HepG2 (cell line): Measurements from ENCODE around the gene PPP1R3F. TPM values are rescaled to one million over a fixed set of nuclear protein-coding genes. Genes with fewer than 3 reads are reported as not detected.

Source experiments
- ATAC-seq: fragments of 200-7000 bp; cut with Tn5 transposase; 3 replicates; pipeline ENCODE4 v1.9.1; 2020; ENCODE audit warnings: mild to moderate bottlenecking, moderate library complexity
- BruUV-seq: library from RNA; stranded (reverse); fragments of 400-500 nt; replicated peaks from 2 replicates; lab custom pipeline; 2021; lab: Mats Ljungman, UMichigan
- CTCF ChIA-PET: fragments of 300-600 bp; formaldehyde crosslinking; extraction: SDS; loops from one replicate; lab custom pipeline; 2021; ENCODE audit warnings: low total read pairs, inconsistent platforms, low intra/inter-chr PET ratio; lab: Yijun Ruan, JAX
- POLR2A ChIA-PET: fragments of 350-600 bp; sonication (Branson Sonifier 250); formaldehyde crosslinking; loops from one replicate; lab custom pipeline; 2020; ENCODE audit warnings: antibody characterized with exemption, inconsistent platforms; lab: Yijun Ruan, JAX
- DNase-seq: peaks from one replicate; pipeline ENCODE4 v3.0.0-alpha.2; 2015; ENCODE audit warnings: low spot score
- FAIRE-seq: peaks from 3 replicates; lab custom pipeline; 2011; peaks lifted over from hg19 to GRCh38; lab: Jason Lieb, UNC
- H2AFZ ChIP-seq: one replicate; pipeline ENCODE4 v1.6.1; 2011; ENCODE audit warnings: low read length, inconsistent platforms
- H3K27ac ChIP-seq: fragments of 300-600 bp; 3 replicates; pipeline ENCODE4 v1.8.0; 2011; ENCODE audit warnings: mixed run types, mild to moderate bottlenecking, mixed read lengths, low read length, inconsistent platforms; ENCODE audit not compliant: insufficient read depth; ENCODE audit errors: extremely low read length
- H3K27me3 ChIP-seq, 2 experiments: fragments of 200-600 bp in 1 of 2; 2 replicates in 1 of 2; 3 replicates in 1 of 2; pipeline versions ENCODE4 v1.6.0 to v1.8.0; 2011; ENCODE audit warnings: low read length in 2 of 2, mild to moderate bottlenecking in 2 of 2, moderate library complexity in 2 of 2, inconsistent platforms in 1 of 2; ENCODE audit not compliant: insufficient read depth in 2 of 2, control insufficient read depth in 1 of 2
- H3K36me3 ChIP-seq, 2 experiments: fragments of 200-600 bp in 1 of 2; replicated peaks in 1 of 2; 2 replicates in 1 of 2; 3 replicates in 1 of 2; pipeline versions ENCODE4 v1.5.1 to v1.8.0; 2011; ENCODE audit warnings: low read length in 2 of 2, inconsistent platforms in 1 of 2; ENCODE audit not compliant: insufficient read depth in 2 of 2, control insufficient read depth in 1 of 2
- H3K4me1 ChIP-seq: 2 replicates; pipeline ENCODE4 v1.5.1; 2012; ENCODE audit warnings: low read length, inconsistent platforms; ENCODE audit not compliant: insufficient read depth
- H3K4me2 ChIP-seq: 2 replicates; pipeline ENCODE4 v1.6.0; 2011; ENCODE audit warnings: low read depth, low read length, inconsistent platforms
- H3K4me3 ChIP-seq, 3 experiments: fragments of 200-600 bp in 1 of 3; sonication (generic), shearing (Covaris generic) in 1 of 3; replicated peaks in 1 of 3; 2 replicates each; pipeline ENCODE4 v1.5.1; 2011 to 2016; ENCODE audit warnings: low read length in 3 of 3, inconsistent platforms in 2 of 3, low read depth in 2 of 3, mild to moderate bottlenecking in 2 of 3, control low read depth in 1 of 3, mixed read lengths in 1 of 3; ENCODE audit not compliant: insufficient read depth in 1 of 3
- H3K79me2 ChIP-seq: one replicate; pipeline ENCODE4 v1.6.1; 2011; ENCODE audit warnings: low read length, inconsistent platforms; ENCODE audit not compliant: insufficient read depth
- H3K9ac ChIP-seq: 2 replicates; pipeline ENCODE4 v1.6.0; 2011; ENCODE audit warnings: mild to moderate bottlenecking, low read depth, low read length, inconsistent platforms; ENCODE audit not compliant: insufficient read depth
- H3K9me3 ChIP-seq: 2 replicates; pipeline ENCODE4 v1.5.1; 2012; ENCODE audit warnings: mild to moderate bottlenecking, low read length
- H4K20me1 ChIP-seq: 2 replicates; pipeline ENCODE4 v1.6.0; 2011; ENCODE audit warnings: inconsistent platforms, mild to moderate bottlenecking, low read length, moderate library complexity; ENCODE audit not compliant: insufficient read depth
- FOXK1 ChIP-seq: sonication (generic); formaldehyde crosslinking; IDR thresholded peaks from 2 replicates; pipeline ENCODE4 v1.4.0; 2020; ENCODE audit warnings: low read depth, missing genetic modification reagents, borderline replicate concordance
- NFIB ChIP-seq: sonication (generic); formaldehyde crosslinking; IDR thresholded peaks from 2 replicates; pipeline ENCODE4 v1.9.0; 2021; ENCODE audit warnings: missing genetic modification reagents, mild to moderate bottlenecking, borderline replicate concordance
- SNAPC2 ChIP-seq: sonication (generic); formaldehyde crosslinking; IDR thresholded peaks from 2 replicates; pipeline ENCODE4 v1.8.1; 2022; ENCODE audit warnings: mild to moderate bottlenecking, missing genetic modification reagents
- TRIM24 ChIP-seq: sonication (generic); formaldehyde crosslinking; IDR thresholded peaks from 2 replicates; pipeline ENCODE4 v1.8.0; 2022; ENCODE audit warnings: mild to moderate bottlenecking, missing genetic modification reagents
- ZNF33B ChIP-seq: sonication (generic); formaldehyde crosslinking; IDR thresholded peaks from 2 replicates; pipeline ENCODE4 v1.5.1; 2020; ENCODE audit warnings: mild to moderate bottlenecking, missing genetic modification reagents
- WGBS: methylation state at CpG from one replicate; pipeline ENCODE4 v1.1.6; 2017; ENCODE audit warnings: low lambda C conversion rate; 5-methylcytosine and 5-hydroxymethylcytosine counted together
- in situ Hi-C: cut with HindIII; loops from 2 replicates; pipeline ENCODE4 v1.10.0; 2017; ENCODE audit warnings: low pct_unique_long_range_greater_than_20kb; ENCODE audit not compliant: extremely low pct_ligation_motif_present
- intact Hi-C: fragments of 100-400 bp; cut with micrococcal nuclease; formaldehyde crosslinking; loops from one replicate; pipeline ENCODE4 v1.10.0; 2022; ENCODE audit not compliant: unreplicated experiment
- polyA plus RNA-seq, 8 experiments: library from polyadenylated mRNA; depleted of rRNA in 3 of 8; stranded (reverse) in 7 of 8; unstranded in 1 of 8; fragments of >200 nt; fragmentation: Illumina TruSeq in 4 of 8; extraction: Trizol in 4 of 8; gene quantifications; 2 replicates each; pipeline versions ENCODE4 v1.2.1 to v1.2.3, GENCODE V29; 2011 to 2016; ENCODE audit warnings: low read depth in 4 of 8, missing spikeins in 1 of 8, mixed read lengths in 1 of 8; ENCODE audit not compliant: insufficient read depth in 1 of 8
- total RNA-seq, 5 experiments: library from RNA; depleted of rRNA; stranded (reverse); fragments of >200 nt; fragmentation: Illumina TruSeq; extraction: Trizol; gene quantifications; 2 replicates each; pipeline ENCODE4 v1.2.3, GENCODE V29; 2016; ENCODE audit warnings: low read depth in 1 of 5
- TF ChIP-seq, protein P1 (sequence below): sonication (generic); formaldehyde crosslinking; IDR thresholded peaks from 2 replicates; pipeline ENCODE4 v1.5.0; 2020; ENCODE audit warnings: mild to moderate bottlenecking, missing genetic modification reagents

The PPP1R3F gene
- total and polyA plus RNA-seq, 2 of the 13 experiments (the other 11 are each of a cell fraction or from before 2014, with no cell fraction given) = 0.82 to 0.84 TPM

- TF ChIP-seq, protein P1, sequence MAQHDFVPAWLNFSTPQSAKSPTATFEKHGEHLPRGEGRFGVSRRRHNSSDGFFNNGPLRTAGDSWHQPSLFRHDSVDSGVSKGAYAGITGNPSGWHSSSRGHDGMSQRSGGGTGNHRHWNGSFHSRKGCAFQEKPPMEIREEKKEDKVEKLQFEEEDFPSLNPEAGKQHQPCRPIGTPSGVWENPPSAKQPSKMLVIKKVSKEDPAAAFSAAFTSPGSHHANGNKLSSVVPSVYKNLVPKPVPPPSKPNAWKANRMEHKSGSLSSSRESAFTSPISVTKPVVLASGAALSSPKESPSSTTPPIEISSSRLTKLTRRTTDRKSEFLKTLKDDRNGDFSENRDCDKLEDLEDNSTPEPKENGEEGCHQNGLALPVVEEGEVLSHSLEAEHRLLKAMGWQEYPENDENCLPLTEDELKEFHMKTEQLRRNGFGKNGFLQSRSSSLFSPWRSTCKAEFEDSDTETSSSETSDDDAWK (CRISPR knock-in tag) = no peak
- TF ChIP-seq SNAPC2 (CRISPR knock-in tag) (no peak), TRIM24 (CRISPR knock-in tag) (no peak)
These were observed 18.3 kb upstream of the PPP1R3F start (continued) for GRCh38 chrX:49251325-49251724.

GRCh38 chrX:49254639-49255038, 15.0 kb upstream of the PPP1R3F start:
- Histone ChIP-seq H3K4me3 (no peak overlapping the region), H3K4me2 (no peak overlapping the region), H3K9ac (no peak overlapping the region), H3K9me3 (no peaks in the 10 kb centered on the region), H3K36me3 (no peaks in the 10 kb centered on the region), H3K79me2 (no peaks in the 10 kb centered on the region)
- no TSS peak for BruUV-seq
- no peak for FAIRE-seq
- POLR2A ChIA-PET = no interaction called here
- 100% methylated on average over 4 of the region's 7 CpGs for WGBS
- no peak for TF ChIP-seq NFIB (CRISPR knock-in tag)
- no peak for TF ChIP-seq ZNF33B (CRISPR knock-in tag)
- no peak for TF ChIP-seq FOXK1
- TF ChIP-seq, all 625 proteins: peak for 0
- no peak overlapping the region for H3K27ac ChIP-seq
- CTCF ChIA-PET = no interaction called here
- DNase-seq (no peak), ATAC-seq (no peak)
- intact Hi-C loops = no loop called here
- in situ Hi-C loops = no loop called here
- no peak overlapping the region for H2AFZ ChIP-seq
- H3K27me3 ChIP-seq = no peaks in the 10 kb centered on the region
- H4K20me1 ChIP-seq = no peaks in the 10 kb centered on the region
- H3K4me1 ChIP-seq = peaks cover 11% of the 10 kb centered on the region
